ENCODE results near the gene RNF5. TPM values are rescaled to one million over a fixed set of nuclear protein-coding genes. Genes with fewer than 3 reads are reported as not detected.
A peak's percentile ranks its signal among the peaks of the same experiment; 100 is the strongest.

RNF5 gene
- total and polyA plus RNA-seq, 9 of the 15 experiments (the other 6 are each of a cell fraction or from before 2014, with no cell fraction given) = 62.2 to 245 (median 129) TPM

- TF ChIP-seq E2F5 (CRISPR knock-in tag; IDR thresholded peaks at IDR 0.05) (peak; percentile 83; the same call in 1 of the 2 replicates), PATZ1 (CRISPR knock-in tag; IDR thresholded peaks at IDR 0.05; ENCODE audit: borderline replicate concordance) (no peak), UBTF (IDR thresholded peaks at IDR 0.05; ENCODE audit: borderline replicate concordance in 1 of 2, low read depth in 2 of 2, low read length in 2 of 2) (peak in 1 of 2 experiments; percentile 44; a peak in 1 of 4 replicates), POU5F1 (IDR thresholded peaks at IDR 0.05; ENCODE audit: borderline replicate concordance, low read depth, low read length, partially characterized antibody) (no peak), HINFP (tag; conservative IDR thresholded peaks at IDR 0.05; ENCODE audit: low read depth) (peak; percentile 11; the same call in 1 of the 2 replicates), DACH1 (IDR thresholded peaks at IDR 0.05; ENCODE audit: partially characterized antibody) (no peak), FOXJ2 (tag; IDR thresholded peaks at IDR 0.05) (peak; percentile 72; the same call in 1 of the 2 replicates), OTX1 (CRISPR knock-in tag; IDR thresholded peaks at IDR 0.05) (peak; percentile 64), ZNF511 (CRISPR knock-in tag; IDR thresholded peaks at IDR 0.05) (peak; percentile 65; the same call in 1 of the 2 replicates), SMARCE1 (IDR thresholded peaks at IDR 0.05) (peak; percentile 36), ZNF639 (CRISPR knock-in tag; conservative IDR thresholded peaks at IDR 0.05 in 1 of 2, IDR thresholded peaks at IDR 0.05 in 1 of 2) (peak in 1 of 2 experiments; percentile 91; a peak in 2 of 4 replicates), CTBP1 (IDR thresholded peaks at IDR 0.05; ENCODE audit: borderline replicate concordance) (no peak; the same call in 1 of the 2 replicates), ZFP91 (CRISPR knock-in tag; IDR thresholded peaks at IDR 0.05) (peak; percentile 55; the same call in 1 of the 2 replicates), TBP (optimal IDR thresholded peaks at IDR 0.05; ENCODE audit: low read depth, low read length) (peak; percentile 74)
Measured at GRCh38 chr6:32195902-32196681, 17.9 kb downstream of the RNF5 start (continued).

Data from K562 (cell line).